ENCODE measurements around the gene HDDC2. TPM values are rescaled to one million over a fixed set of nuclear protein-coding genes. Genes with fewer than 3 reads are reported as not detected.

HDDC2 gene
- polyA plus RNA-seq, 3 donors = 24.4 to 59.9 (median 42.6) TPM

DNA sequence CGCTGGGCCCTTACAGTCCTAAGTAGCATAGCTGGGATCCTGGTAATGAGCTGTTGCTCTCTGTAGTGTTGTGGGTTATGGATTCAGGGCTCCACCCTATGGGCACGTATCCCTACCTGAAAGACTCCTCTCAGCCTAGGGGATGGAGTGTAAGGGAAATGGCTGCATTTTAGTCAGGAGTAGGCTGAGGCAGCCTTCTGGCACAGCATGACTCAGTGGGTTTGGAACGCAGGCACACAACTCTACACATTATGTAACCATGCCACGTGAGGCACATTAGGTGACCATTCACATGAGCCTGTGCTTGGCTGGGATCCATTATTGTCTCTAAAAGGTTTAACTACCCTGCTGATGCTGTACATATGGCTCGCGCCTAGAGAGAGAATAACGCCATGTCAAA lies 27.8 kb downstream of the HDDC2 start:
- no peak overlapping the region for H2AFZ ChIP-seq (ENCODE audit: insufficient read depth, low read depth, low read length, poor library complexity, severe bottlenecking)
- Mint-ChIP-seq H3K27ac (peak overlapping the region in 1 of 7 donors; percentile 20), H3K27me3 (ENCODE audit: low read depth in 3 of 3) (no peaks in the 10 kb centered on the region), H3K36me3 (peaks cover 54 to 55% of the 10 kb centered on the region in 2 donors), H3K9me3 (peaks cover 0 to 3% (median 2%) of the 10 kb centered on the region in 7 donors), H3K4me3 (no peak overlapping the region), H3K4me1 (no peaks in the 10 kb centered on the region)
- TF ChIP-seq, protein P1, sequence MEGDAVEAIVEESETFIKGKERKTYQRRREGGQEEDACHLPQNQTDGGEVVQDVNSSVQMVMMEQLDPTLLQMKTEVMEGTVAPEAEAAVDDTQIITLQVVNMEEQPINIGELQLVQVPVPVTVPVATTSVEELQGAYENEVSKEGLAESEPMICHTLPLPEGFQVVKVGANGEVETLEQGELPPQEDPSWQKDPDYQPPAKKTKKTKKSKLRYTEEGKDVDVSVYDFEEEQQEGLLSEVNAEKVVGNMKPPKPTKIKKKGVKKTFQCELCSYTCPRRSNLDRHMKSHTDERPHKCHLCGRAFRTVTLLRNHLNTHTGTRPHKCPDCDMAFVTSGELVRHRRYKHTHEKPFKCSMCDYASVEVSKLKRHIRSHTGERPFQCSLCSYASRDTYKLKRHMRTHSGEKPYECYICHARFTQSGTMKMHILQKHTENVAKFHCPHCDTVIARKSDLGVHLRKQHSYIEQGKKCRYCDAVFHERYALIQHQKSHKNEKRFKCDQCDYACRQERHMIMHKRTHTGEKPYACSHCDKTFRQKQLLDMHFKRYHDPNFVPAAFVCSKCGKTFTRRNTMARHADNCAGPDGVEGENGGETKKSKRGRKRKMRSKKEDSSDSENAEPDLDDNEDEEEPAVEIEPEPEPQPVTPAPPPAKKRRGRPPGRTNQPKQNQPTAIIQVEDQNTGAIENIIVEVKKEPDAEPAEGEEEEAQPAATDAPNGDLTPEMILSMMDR (IDR thresholded peaks at IDR 0.05) = no peak
- H3K9ac ChIP-seq (ENCODE audit: insufficient read depth, low read length, poor library complexity, severe bottlenecking) = no peak overlapping the region
- H4K20me1 ChIP-seq (ENCODE audit: insufficient read depth, low read length) = no peaks in the 10 kb centered on the region
- intact Hi-C loops (cut with micrococcal nuclease) = no loop called here
- WGBS (ENCODE audit: insufficient coverage) = 100% methylated on average over 4 of the region's 7 CpGs
- H3K4me1 ChIP-seq (ENCODE audit: control insufficient read depth in 1 of 2, insufficient read depth in 2 of 2, low read length in 2 of 2) = no peaks in the 10 kb centered on the region
- no peak overlapping the region for H3K4me3 ChIP-seq (replicated peaks in 1 of 3; ENCODE audit: low read depth in 2 of 3, low read length in 3 of 3)
- no peak overlapping the region for H3K4me2 ChIP-seq (replicated peaks; ENCODE audit: extremely low read depth, low read length, poor library complexity, severe bottlenecking)
- H3K79me2 ChIP-seq (ENCODE audit: insufficient read depth, low read length) = no peaks in the 10 kb centered on the region
- no peak overlapping the region for H3K27ac ChIP-seq (ENCODE audit: low read depth in 1 of 2, low read length in 2 of 2)
- no peaks in the 10 kb centered on the region for H3K27me3 ChIP-seq (ENCODE audit: control insufficient read depth in 2 of 2, insufficient read depth in 2 of 2, low read length in 2 of 2)
- H3K36me3 ChIP-seq (replicated peaks in 1 of 2; ENCODE audit: control insufficient read depth in 1 of 2, insufficient read depth in 2 of 2, low read length in 2 of 2) = peaks cover 32 to 54% of the 10 kb centered on the region in 2 donors
- no peaks in the 10 kb centered on the region for H3K9me3 ChIP-seq (replicated peaks in 1 of 2; ENCODE audit: control insufficient read depth in 1 of 2, insufficient read depth in 1 of 2, low read length in 2 of 2)
- no peak for DNase-seq

DNA sequence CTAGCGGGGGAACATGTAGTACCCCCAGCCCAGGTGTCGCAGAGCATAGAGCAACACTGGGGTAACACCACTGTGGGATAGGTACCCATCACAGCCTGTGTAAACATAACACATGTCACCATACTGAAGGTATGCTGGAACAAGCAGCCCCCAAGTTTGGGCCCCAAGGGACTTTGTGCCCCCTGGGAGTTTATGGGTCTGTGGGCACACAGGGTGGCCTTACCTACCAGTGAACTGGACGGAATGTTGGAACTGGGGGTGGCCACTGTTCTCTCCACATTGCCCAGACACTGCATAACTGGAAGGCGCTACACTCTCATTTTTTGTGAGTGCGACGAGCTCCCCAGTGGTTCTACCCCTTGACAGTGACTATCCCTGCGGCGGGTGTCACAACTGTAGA lies 28.5 kb downstream of the HDDC2 start:
- no peak overlapping the region for H3K9ac ChIP-seq (ENCODE audit: insufficient read depth, low read length, poor library complexity, severe bottlenecking)
- intact Hi-C loops (cut with micrococcal nuclease) = no loop called here
- H4K20me1 ChIP-seq (ENCODE audit: insufficient read depth, low read length) = no peaks in the 10 kb centered on the region
- H3K27ac Mint-ChIP-seq = no peak overlapping the region
- 95% methylated on average over 7 of the region's 8 CpGs for WGBS (ENCODE audit: insufficient coverage)
- H3K4me3 Mint-ChIP-seq = no peak overlapping the region
- no peak overlapping the region for H3K4me3 ChIP-seq (replicated peaks in 1 of 3; ENCODE audit: low read depth in 2 of 3, low read length in 3 of 3)
- H3K4me2 ChIP-seq (replicated peaks; ENCODE audit: extremely low read depth, low read length, poor library complexity, severe bottlenecking) = no peak overlapping the region
- no peaks in the 10 kb centered on the region for H3K9me3 ChIP-seq (replicated peaks in 1 of 2; ENCODE audit: control insufficient read depth in 1 of 2, insufficient read depth in 1 of 2, low read length in 2 of 2)
- H3K27me3 ChIP-seq (ENCODE audit: control insufficient read depth in 2 of 2, insufficient read depth in 2 of 2, low read length in 2 of 2) = no peaks in the 10 kb centered on the region
- H3K27ac ChIP-seq (ENCODE audit: low read depth in 1 of 2, low read length in 2 of 2) = no peak overlapping the region
- DNase-seq = no peak
- no peaks in the 10 kb centered on the region for H3K4me1 ChIP-seq (ENCODE audit: control insufficient read depth in 1 of 2, insufficient read depth in 2 of 2, low read length in 2 of 2)
- no peaks in the 10 kb centered on the region for H3K27me3 Mint-ChIP-seq (ENCODE audit: low read depth in 3 of 3)
- no peaks in the 10 kb centered on the region for H3K79me2 ChIP-seq (ENCODE audit: insufficient read depth, low read length)
- H3K36me3 ChIP-seq (replicated peaks in 1 of 2; ENCODE audit: control insufficient read depth in 1 of 2, insufficient read depth in 2 of 2, low read length in 2 of 2) = peaks cover 32 to 54% of the 10 kb centered on the region in 2 donors
- H2AFZ ChIP-seq (ENCODE audit: insufficient read depth, low read depth, low read length, poor library complexity, severe bottlenecking) = no peak overlapping the region
- peaks cover 48 to 52% of the 10 kb centered on the region in 2 donors for H3K36me3 Mint-ChIP-seq
- H3K9me3 Mint-ChIP-seq = peaks cover 0 to 2% (median 2%) of the 10 kb centered on the region in 7 donors
- H3K4me1 Mint-ChIP-seq = no peaks in the 10 kb centered on the region
- TF ChIP-seq, protein P1 (IDR thresholded peaks at IDR 0.05) = no peak
